K562 (cell line): ENCODE measurements around the gene DEGS1. TPM values are rescaled to one million over a fixed set of nuclear protein-coding genes. Genes with fewer than 3 reads are reported as not detected.

ENCODE experiments used
- ATAC-seq: fragments of 200-7000 bp; cut with Tn5 transposase; 3 replicates; pipeline ENCODE4 v1.9.1; 2020; ENCODE audit warnings: moderate library complexity
- BruUV-seq: library from RNA; stranded (reverse); fragments of 400-500 nt; replicated peaks from 2 replicates; lab custom pipeline; 2021; lab: Mats Ljungman, UMichigan
- CTCF ChIA-PET: fragments of 300-600 bp; formaldehyde crosslinking; extraction: SDS; loops from one replicate; lab custom pipeline; 2021; ENCODE audit warnings: low intra/inter-chr PET ratio; lab: Yijun Ruan, JAX
- POLR2A ChIA-PET: fragments of 300-600, 350-650 bp; sonication (Branson Sonifier 250); formaldehyde crosslinking; extraction: SDS; loops from one replicate; lab custom pipeline; 2021; ENCODE audit warnings: antibody characterized with exemption, inconsistent platforms; lab: Yijun Ruan, JAX
- DNase-seq, 4 experiments: peaks; one replicate each; pipeline versions ENCODE4 v3.0.0 to v3.0.0-alpha.2; 2011 to 2018; ENCODE audit warnings: low spot score in 3 of 4, mixed read lengths in 3 of 4; ENCODE audit errors: extremely low read depth in 1 of 4
- FAIRE-seq: peaks from 2 replicates; lab custom pipeline; 2011; peaks lifted over from hg19 to GRCh38; lab: Jason Lieb, UNC
- H2AFZ ChIP-seq: 2 replicates; pipeline ENCODE4 v1.6.0; 2011; ENCODE audit warnings: low read depth, low read length, control low read depth, inconsistent platforms
- H3K27ac ChIP-seq: fragments of 200-600 bp; 3 replicates; pipeline ENCODE4 v1.8.0; 2011; ENCODE audit warnings: low read depth, mild to moderate bottlenecking, control low read depth, inconsistent platforms, low read length, moderate library complexity, mixed read lengths; ENCODE audit errors: extremely low read depth
- H3K27me3 ChIP-seq, 2 experiments: fragments of 300-600 bp in 1 of 2; 2 replicates in 1 of 2; 3 replicates in 1 of 2; pipeline versions ENCODE4 v1.6.0 to v1.8.0; 2011; ENCODE audit warnings: inconsistent platforms in 2 of 2, low read length in 2 of 2, mild to moderate bottlenecking in 1 of 2, mixed read lengths in 1 of 2, moderate library complexity in 1 of 2; ENCODE audit not compliant: control insufficient read depth in 2 of 2, insufficient read depth in 2 of 2
- H3K36me3 ChIP-seq: fragments of 300-600 bp; 3 replicates; pipeline ENCODE4 v1.8.0; 2011; ENCODE audit warnings: mild to moderate bottlenecking, low read length, inconsistent platforms; ENCODE audit not compliant: control insufficient read depth, insufficient read depth
- H3K4me1 ChIP-seq, 2 experiments: fragments of 200-600 bp in 1 of 2; replicated peaks in 1 of 2; 2 replicates in 1 of 2; 3 replicates in 1 of 2; pipeline versions ENCODE4 v1.5.1 to v1.8.0; 2011; ENCODE audit warnings: inconsistent platforms in 2 of 2, low read length in 2 of 2, mild to moderate bottlenecking in 1 of 2, mixed read lengths in 1 of 2, moderate library complexity in 1 of 2; ENCODE audit not compliant: control insufficient read depth in 2 of 2, insufficient read depth in 2 of 2
- H3K4me2 ChIP-seq: 2 replicates; pipeline ENCODE4 v1.6.1; 2011; ENCODE audit warnings: low read length, control low read depth, inconsistent platforms, mixed read lengths; ENCODE audit not compliant: insufficient read depth
- H3K4me3 ChIP-seq: fragments of 200-600 bp; sonication (generic), shearing (Covaris generic); 2 replicates; pipeline ENCODE4 v1.5.1; 2016; ENCODE audit warnings: control low read depth, inconsistent platforms
- H3K79me2 ChIP-seq: fragments of 200-600 bp; 3 replicates; pipeline ENCODE4 v1.8.0; 2011; ENCODE audit warnings: low read length, inconsistent platforms; ENCODE audit not compliant: control insufficient read depth, insufficient read depth
- H3K9ac ChIP-seq, 2 experiments: 2 replicates each; pipeline versions ENCODE4 v1.6.0 to v1.6.1; 2011; ENCODE audit warnings: low read depth in 2 of 2, low read length in 2 of 2, control low read depth in 1 of 2, inconsistent platforms in 1 of 2, mild to moderate bottlenecking in 1 of 2, mixed read lengths in 1 of 2; ENCODE audit not compliant: insufficient read depth in 1 of 2
- H3K9me1 ChIP-seq: one replicate; pipeline ENCODE4 v1.6.0; 2011; ENCODE audit warnings: inconsistent platforms, mild to moderate bottlenecking, low read length, moderate library complexity; ENCODE audit not compliant: control insufficient read depth, insufficient read depth
- H3K9me3 ChIP-seq: replicated peaks from 2 replicates; pipeline ENCODE4 v1.5.1; 2011; ENCODE audit warnings: low read depth, low read length, inconsistent platforms; ENCODE audit not compliant: control insufficient read depth, insufficient read depth
- H4K20me1 ChIP-seq: replicated peaks from 2 replicates; pipeline ENCODE4 v1.6.1; 2011; ENCODE audit warnings: low read length, inconsistent platforms, mixed read lengths; ENCODE audit not compliant: control insufficient read depth, insufficient read depth
- BHLHE40 ChIP-seq: IDR thresholded peaks from 2 replicates; pipeline ENCODE4 v1.6.1; 2011; ENCODE audit warnings: low read length, improper control_type of control experiment
- DIDO1 ChIP-seq: fragments of 450-650 bp; IDR thresholded peaks from 2 replicates; pipeline ENCODE4 v1.6.1; 2016; ENCODE audit warnings: low read depth, missing biosample characterization, missing genetic modification characterization
- TAF1 ChIP-seq: IDR thresholded peaks from 2 replicates; pipeline ENCODE4 v1.6.1; 2011; ENCODE audit warnings: mild to moderate bottlenecking, low read length, moderate library complexity; ENCODE audit not compliant: insufficient read depth, control insufficient read depth, severe bottlenecking; ENCODE audit errors: extremely low read depth
- TCF3 ChIP-seq: sonication (generic); formaldehyde crosslinking; IDR thresholded peaks from 2 replicates; pipeline ENCODE4 v1.4.0; 2020; ENCODE audit warnings: mild to moderate bottlenecking, missing genetic modification reagents
- ZNF551 ChIP-seq: fragments of 250-450 bp; sonication (Bioruptor Pico); IDR thresholded peaks from 2 replicates; pipeline ENCODE4 v1.5.0; 2021; ENCODE audit warnings: mild to moderate bottlenecking, moderate library complexity
- ZNF766 ChIP-seq: fragments of 200-800 bp; sonication (Bioruptor generic); conservative IDR thresholded peaks from 2 replicates; pipeline ENCODE4 v1.6.1; 2016; ENCODE audit warnings: missing genetic modification characterization, missing compliant biosample characterization
- WGBS: fragments of 100-300 bp; shearing (Covaris generic); methylation state at CpG from one replicate; pipeline ENCODE4 v1.1.6; 2016; ENCODE audit warnings: low coverage, mixed read lengths; ENCODE audit not compliant: insufficient coverage; ENCODE audit errors: missing lambda C conversion rate; 5-methylcytosine and 5-hydroxymethylcytosine counted together
- in situ Hi-C: fragments of 300-500 bp; cut with MboI; formaldehyde crosslinking; loops from 4 replicates; pipeline ENCODE4 v1.15.0; 2018; ENCODE audit warnings: inconsistent platforms, mixed read lengths
- intact Hi-C: fragments of 100-400 bp; cut with micrococcal nuclease; formaldehyde crosslinking; loops from 2 replicates; pipeline ENCODE4 v1.14.2; 2022
- polyA plus RNA-seq, 8 experiments: library from polyadenylated mRNA; depleted of rRNA in 4 of 8; stranded (reverse) in 5 of 8; unstranded in 3 of 8; fragments of >200 nt; fragmentation: Nextera tagmentation in 2 of 8; fragmentation: Illumina TruSeq in 1 of 8; extraction: Ambion mirVana in 2 of 8; extraction: Trizol in 1 of 8; gene quantifications; 2 replicates each; pipeline versions ENCODE4 v1.2.1 to v1.2.3, GENCODE V29; 2011 to 2014; ENCODE audit warnings: inconsistent platforms in 1 of 8, missing spikeins in 1 of 8
- total RNA-seq, 7 experiments: library from RNA; depleted of rRNA in 6 of 7; stranded (reverse); fragments of >200 nt in 6 of 7; fragmentation: Illumina TruSeq in 2 of 7; extraction: Trizol in 2 of 7; gene quantifications; 2 replicates each; pipeline versions ENCODE4 v1.2.1 to v1.2.3, GENCODE V29; 2011 to 2021; ENCODE audit warnings: low replicate concordance in 1 of 7
- TF ChIP-seq, protein P1 (sequence below): fragments of 450-650 bp; IDR thresholded peaks from 2 replicates; pipeline ENCODE4 v1.6.1; 2018; ENCODE audit not compliant: partially characterized antibody
- TF ChIP-seq, protein P2 (sequence below): fragments of 450-650 bp; conservative IDR thresholded peaks from 2 replicates; pipeline ENCODE4 v1.6.1; 2016; ENCODE audit warnings: missing genetic modification characterization, low read depth, mild to moderate bottlenecking, missing compliant biosample characterization, moderate library complexity

Gene DEGS1
- total and polyA plus RNA-seq, 9 of the 15 experiments (the other 6 are each of a cell fraction or from before 2014, with no cell fraction given) = 12.3 to 95.0 (median 38.8) TPM

GRCh38 chr1:224235813-224236493, 52.9 kb downstream of the DEGS1 start (continued):
- TF ChIP-seq, protein P1, sequence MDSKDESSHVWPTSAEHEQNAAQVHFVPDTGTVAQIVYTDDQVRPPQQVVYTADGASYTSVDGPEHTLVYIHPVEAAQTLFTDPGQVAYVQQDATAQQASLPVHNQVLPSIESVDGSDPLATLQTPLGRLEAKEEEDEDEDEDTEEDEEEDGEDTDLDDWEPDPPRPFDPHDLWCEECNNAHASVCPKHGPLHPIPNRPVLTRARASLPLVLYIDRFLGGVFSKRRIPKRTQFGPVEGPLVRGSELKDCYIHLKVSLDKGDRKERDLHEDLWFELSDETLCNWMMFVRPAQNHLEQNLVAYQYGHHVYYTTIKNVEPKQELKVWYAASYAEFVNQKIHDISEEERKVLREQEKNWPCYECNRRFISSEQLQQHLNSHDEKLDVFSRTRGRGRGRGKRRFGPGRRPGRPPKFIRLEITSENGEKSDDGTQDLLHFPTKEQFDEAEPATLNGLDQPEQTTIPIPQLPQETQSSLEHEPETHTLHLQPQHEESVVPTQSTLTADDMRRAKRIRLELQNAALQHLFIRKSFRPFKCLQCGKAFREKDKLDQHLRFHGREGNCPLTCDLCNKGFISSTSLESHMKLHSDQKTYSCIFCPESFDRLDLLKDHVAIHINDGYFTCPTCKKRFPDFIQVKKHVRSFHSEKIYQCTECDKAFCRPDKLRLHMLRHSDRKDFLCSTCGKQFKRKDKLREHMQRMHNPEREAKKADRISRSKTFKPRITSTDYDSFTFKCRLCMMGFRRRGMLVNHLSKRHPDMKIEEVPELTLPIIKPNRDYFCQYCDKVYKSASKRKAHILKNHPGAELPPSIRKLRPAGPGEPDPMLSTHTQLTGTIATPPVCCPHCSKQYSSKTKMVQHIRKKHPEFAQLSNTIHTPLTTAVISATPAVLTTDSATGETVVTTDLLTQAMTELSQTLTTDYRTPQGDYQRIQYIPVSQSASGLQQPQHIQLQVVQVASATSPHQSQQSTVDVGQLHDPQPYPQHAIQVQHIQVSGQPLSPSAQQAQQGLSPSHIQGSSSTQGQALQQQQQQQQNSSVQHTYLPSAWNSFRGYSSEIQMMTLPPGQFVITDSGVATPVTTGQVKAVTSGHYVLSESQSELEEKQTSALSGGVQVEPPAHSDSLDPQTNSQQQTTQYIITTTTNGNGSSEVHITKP = no peak

DNA sequence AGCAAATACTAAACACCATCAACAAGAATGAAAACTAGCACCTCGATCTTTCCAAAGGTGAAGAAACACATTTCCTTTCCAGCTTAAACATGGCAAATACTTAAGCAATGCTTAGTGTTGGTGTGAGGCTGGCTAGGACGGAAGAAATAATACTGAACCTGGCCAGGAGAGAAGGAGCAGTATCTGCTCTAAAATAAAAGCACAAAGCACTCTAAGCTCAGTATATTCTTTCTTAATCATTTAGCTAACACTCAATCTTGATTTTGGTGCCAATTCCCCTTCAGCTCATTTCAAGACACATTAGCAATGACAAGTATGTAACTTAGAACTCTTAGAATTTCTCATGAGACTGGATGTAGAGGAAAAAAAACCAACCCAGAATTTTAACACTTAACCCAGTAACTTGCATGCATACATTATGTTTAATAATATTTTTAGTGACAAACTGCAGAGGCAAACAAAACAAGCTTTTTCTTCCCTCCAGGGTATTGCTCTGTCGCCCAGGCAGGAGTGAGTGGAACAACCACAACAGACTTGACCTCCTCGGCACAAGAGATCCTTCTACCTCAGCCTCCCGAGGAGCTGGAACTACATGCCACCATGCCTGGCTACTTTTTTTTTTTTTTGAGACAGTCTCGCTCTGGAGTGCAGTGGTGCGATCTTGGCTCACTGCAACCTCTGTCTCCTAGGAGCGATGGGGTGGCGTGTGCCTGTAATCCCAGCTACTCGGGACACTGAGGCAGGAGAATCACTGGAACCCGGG, 54.3 kb downstream of the DEGS1 start:
- no TSS peak for BruUV-seq
- TF ChIP-seq TAF1 (no peak), TCF3 (CRISPR knock-in tag) (no peak), DIDO1 (tag) (no peak), ZNF766 (CRISPR knock-in tag) (no peak), ZNF551 (CRISPR knock-in tag) (no peak), BHLHE40 (no peak)
- TF ChIP-seq, protein P2, sequence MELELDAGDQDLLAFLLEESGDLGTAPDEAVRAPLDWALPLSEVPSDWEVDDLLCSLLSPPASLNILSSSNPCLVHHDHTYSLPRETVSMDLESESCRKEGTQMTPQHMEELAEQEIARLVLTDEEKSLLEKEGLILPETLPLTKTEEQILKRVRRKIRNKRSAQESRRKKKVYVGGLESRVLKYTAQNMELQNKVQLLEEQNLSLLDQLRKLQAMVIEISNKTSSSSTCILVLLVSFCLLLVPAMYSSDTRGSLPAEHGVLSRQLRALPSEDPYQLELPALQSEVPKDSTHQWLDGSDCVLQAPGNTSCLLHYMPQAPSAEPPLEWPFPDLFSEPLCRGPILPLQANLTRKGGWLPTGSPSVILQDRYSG = no peak
- Histone ChIP-seq H3K9me1 (no peaks in the 10 kb centered on the region), H3K27me3 (no peaks in the 10 kb centered on the region), H3K4me1 (no peaks in the 10 kb centered on the region), H3K9me3 (no peaks in the 10 kb centered on the region), H3K4me3 (no peak overlapping the region), H2AFZ (no peak overlapping the region), H3K27ac (no peak overlapping the region), H3K36me3 (peaks cover 56% of the 10 kb centered on the region), H4K20me1 (no peaks in the 10 kb centered on the region), H3K79me2 (no peaks in the 10 kb centered on the region), H3K4me2 (no peak overlapping the region), H3K9ac (no peak overlapping the region)
- no peak for ATAC-seq
- intact Hi-C loops = no loop called here
- WGBS = 88% methylated on average over 10 of the region's 11 CpGs
- no peak for DNase-seq
- CTCF ChIA-PET = no interaction called here
- no peak for FAIRE-seq
- in situ Hi-C loops = no loop called here
- POLR2A ChIA-PET = interaction anchor here (0.8 to 1.8 kb wide), 4 partner anchors 11 to 24 kb away, joined by 3 to 4 read pairs (median 4); no protein-coding TSS in a partner anchor
